AG04450 (cell line): ENCODE results near the gene ACP1. TPM values are rescaled to one million over a fixed set of nuclear protein-coding genes. Genes with fewer than 3 reads are reported as not detected.

Source experiments
- CTCF ChIA-PET: fragments of 300-600, 350-600 bp; formaldehyde crosslinking; extraction: SDS; loops from one replicate; lab custom pipeline; 2022; ENCODE audit warnings: antibody characterized with exemption, inconsistent platforms; lab: Charles Lee
- POLR2A ChIA-PET: fragments of 350-600 bp; formaldehyde crosslinking; extraction: SDS; loops from one replicate; lab custom pipeline; 2021; ENCODE audit warnings: antibody characterized with exemption, inconsistent platforms; lab: Yijun Ruan, JAX
- DNase-seq: peaks from one replicate; pipeline ENCODE4 v3.0.0-alpha.2; 2011; ENCODE audit warnings: low read depth, low spot score
- H3K27ac ChIP-seq: one replicate; pipeline ENCODE4 v1.5.1; 2012; ENCODE audit warnings: low read depth, low read length, control low read depth
- H3K27me3 ChIP-seq: one replicate; pipeline ENCODE4 v1.6.0; 2012; ENCODE audit warnings: low read length; ENCODE audit not compliant: control insufficient read depth, insufficient read depth
- H3K4me3 ChIP-seq: 2 replicates; pipeline ENCODE4 v1.5.1; 2011; ENCODE audit warnings: mild to moderate bottlenecking, low read depth, low read length, control low read depth
- H3K9me3 ChIP-seq: 2 replicates; pipeline ENCODE4 v1.5.1; 2012; ENCODE audit warnings: low read length; ENCODE audit not compliant: control insufficient read depth, insufficient read depth
- CTCF ChIP-seq: IDR thresholded peaks from 2 replicates; pipeline ENCODE4 v1.5.1; 2011; ENCODE audit warnings: low read depth, low read length, control low read depth, inconsistent platforms
- polyA plus RNA-seq: library from polyadenylated mRNA; depleted of rRNA; stranded (reverse); fragments of >200 nt; gene quantifications from 2 replicates; pipeline ENCODE4 v1.2.3, GENCODE V29; 2011

Gene ACP1
- polyA plus RNA-seq, 1 experiment, result 126 TPM

GRCh38 chr2:296354-296753, 31.6 kb downstream of the ACP1 start:
- Histone ChIP-seq H3K27me3 (no peaks in the 10 kb centered on the region), H3K27ac (no peak overlapping the region), H3K4me3 (no peak overlapping the region), H3K9me3 (no peaks in the 10 kb centered on the region)
- no peak for DNase-seq
- POLR2A ChIA-PET, result no interaction called here
- CTCF ChIA-PET, result no interaction called here
- TF ChIP-seq CTCF, result no peak

- POLR2A ChIA-PET, result no interaction called here
- Histone ChIP-seq H3K9me3 (no peaks in the 10 kb centered on the region), H3K27me3 (no peaks in the 10 kb centered on the region), H3K4me3 (no peak overlapping the region), H3K27ac (no peak overlapping the region)
- DNase-seq, result no peak
- no peak for TF ChIP-seq CTCF
- CTCF ChIA-PET, result no interaction called here
Observed at GRCh38 chr2:305366-305765, 40.6 kb downstream of the ACP1 start.

- Histone ChIP-seq H3K27me3 (no peaks in the 10 kb centered on the region), H3K27ac (no peak overlapping the region), H3K9me3 (peaks cover 6% of the 10 kb centered on the region), H3K4me3 (no peak overlapping the region)
- POLR2A ChIA-PET, result no interaction called here
- no peak for DNase-seq
- CTCF ChIA-PET, result no interaction called here
- TF ChIP-seq CTCF, result no peak
Observed at GRCh38 chr2:309148-309953, 44.6 kb downstream of the ACP1 start.

GRCh38 chr2:309954-310510, 45.3 kb downstream of the ACP1 start:
- POLR2A ChIA-PET, result no interaction called here
- TF ChIP-seq CTCF, result no peak
- Histone ChIP-seq H3K27me3 (no peaks in the 10 kb centered on the region), H3K9me3 (peaks cover 13% of the 10 kb centered on the region), H3K4me3 (no peak overlapping the region), H3K27ac (no peak overlapping the region)
- CTCF ChIA-PET, result no interaction called here
- DNase-seq, result no peak

- no peak for DNase-seq
- H3K4me3 ChIP-seq, result no peak overlapping the region
- POLR2A ChIA-PET, result no interaction called here
- no peaks in the 10 kb centered on the region for H3K27me3 ChIP-seq
- no peak for TF ChIP-seq CTCF
- no peak overlapping the region for H3K27ac ChIP-seq
- CTCF ChIA-PET, result no interaction called here
- H3K9me3 ChIP-seq, result peaks cover 22% of the 10 kb centered on the region
Observed at GRCh38 chr2:310994-311393, 46.2 kb downstream of the ACP1 start.
